ENCODE data around the gene SLCO3A1.

The SLCO3A1 gene

GRCh38 chr15:91853511-91853947 is at the start of gene SLCO3A1:
Gene SLCO3A1 (plus strand): TSS chr15:91853708.
- peak in 1 of 2 experiments; percentile 21 for DNase-seq (ENCODE audit: low read depth in 2 of 2)

- no peak for DNase-seq (ENCODE audit: low read depth in 2 of 2)
Observed at GRCh38 chr15:91807122-91807521, 46.4 kb upstream of the SLCO3A1 start.

GRCh38 chr15:91813924-91814323 is 39.6 kb upstream of the SLCO3A1 start:
- no peak for DNase-seq (ENCODE audit: low read depth in 2 of 2)

- no peak for DNase-seq (ENCODE audit: low read depth in 2 of 2)
Observed at GRCh38 chr15:91816942-91817341, 36.6 kb upstream of the SLCO3A1 start.

- DNase-seq (ENCODE audit: low read depth in 2 of 2): no peak
Observed at GRCh38 chr15:91821458-91821857, 32.0 kb upstream of the SLCO3A1 start.

- DNase-seq (ENCODE audit: low read depth in 2 of 2): no peak
Observed at GRCh38 chr15:91824256-91824655, 29.3 kb upstream of the SLCO3A1 start.

GRCh38 chr15:91826443-91826842 is 27.1 kb upstream of the SLCO3A1 start:
- no peak for DNase-seq (ENCODE audit: low read depth in 2 of 2)

- no peak for DNase-seq (ENCODE audit: low read depth in 2 of 2)
Observed at GRCh38 chr15:91833056-91833455, 20.5 kb upstream of the SLCO3A1 start.

GRCh38 chr15:91839867-91840266 is 13.6 kb upstream of the SLCO3A1 start:
- DNase-seq (ENCODE audit: low read depth in 2 of 2): no peak

GRCh38 chr15:91841861-91842260 is 11.6 kb upstream of the SLCO3A1 start:
- no peak for DNase-seq (ENCODE audit: low read depth in 2 of 2)

GRCh38 chr15:91844341-91844740 is 9.2 kb upstream of the SLCO3A1 start:
- DNase-seq (ENCODE audit: low read depth in 2 of 2): no peak

- no peak for DNase-seq (ENCODE audit: low read depth in 2 of 2)
Observed at GRCh38 chr15:91844928-91845327, 8.6 kb upstream of the SLCO3A1 start.

- DNase-seq (ENCODE audit: low read depth in 2 of 2): no peak
Observed at GRCh38 chr15:91845720-91846119, 7.8 kb upstream of the SLCO3A1 start.

GRCh38 chr15:91849180-91849579 is 4.3 kb upstream of the SLCO3A1 start:
- DNase-seq (ENCODE audit: low read depth in 2 of 2): no peak

- no peak for DNase-seq (ENCODE audit: low read depth in 2 of 2)
Observed at GRCh38 chr15:91849749-91850161, 3.8 kb upstream of the SLCO3A1 start.

- peak in 1 of 2 experiments; percentile 30 for DNase-seq (ENCODE audit: low read depth in 2 of 2)
Observed at GRCh38 chr15:91852741-91853510, 582 bp upstream of the SLCO3A1 start.

- DNase-seq (ENCODE audit: low read depth in 2 of 2): no peak
Observed at GRCh38 chr15:91853948-91854638, 585 bp downstream of the SLCO3A1 start.

- no peak for DNase-seq (ENCODE audit: low read depth in 2 of 2)
Observed at GRCh38 chr15:91854639-91854990, 1.1 kb downstream of the SLCO3A1 start.

GRCh38 chr15:91855241-91855640 is 1.7 kb downstream of the SLCO3A1 start:
- no peak for DNase-seq (ENCODE audit: low read depth in 2 of 2)

- no peak for DNase-seq (ENCODE audit: low read depth in 2 of 2)
Observed at GRCh38 chr15:91855684-91856489, 2.4 kb downstream of the SLCO3A1 start.

GRCh38 chr15:91857224-91857585 is 3.7 kb downstream of the SLCO3A1 start:
- no peak for DNase-seq (ENCODE audit: low read depth in 2 of 2)

GRCh38 chr15:91857772-91858171 is 4.3 kb downstream of the SLCO3A1 start:
- no peak for DNase-seq (ENCODE audit: low read depth in 2 of 2)

- no peak for DNase-seq (ENCODE audit: low read depth in 2 of 2)
Observed at GRCh38 chr15:91860498-91860897, 7.0 kb downstream of the SLCO3A1 start.
